GM10266 (cell line): ENCODE results near the gene SPINK9.

Experiments used
- DNase-seq: peaks from one replicate; pipeline ENCODE4 v3.0.0; 2012; ENCODE audit errors: extremely low spot score
- CTCF ChIP-seq: IDR thresholded peaks from 2 replicates; pipeline ENCODE4 v1.5.1; 2012; ENCODE audit warnings: mild to moderate bottlenecking, low read depth; ENCODE audit not compliant: control insufficient read depth, insufficient read depth; ENCODE audit errors: missing control alignments

SPINK9 gene

GRCh38 chr5:148343046-148343407 lies 7.7 kb downstream of the SPINK9 start:
- no peak for DNase-seq
- TF ChIP-seq CTCF, result no peak

GRCh38 chr5:148343603-148344487 lies 8.5 kb downstream of the SPINK9 start:
- no peak for TF ChIP-seq CTCF
- DNase-seq, result no peak

- TF ChIP-seq CTCF, result no peak
- no peak for DNase-seq
Observed at GRCh38 chr5:148347706-148348105, 12.3 kb downstream of the SPINK9 start.

GRCh38 chr5:148352696-148353095 lies 17.3 kb downstream of the SPINK9 start:
- no peak for DNase-seq
- no peak for TF ChIP-seq CTCF

DNA sequence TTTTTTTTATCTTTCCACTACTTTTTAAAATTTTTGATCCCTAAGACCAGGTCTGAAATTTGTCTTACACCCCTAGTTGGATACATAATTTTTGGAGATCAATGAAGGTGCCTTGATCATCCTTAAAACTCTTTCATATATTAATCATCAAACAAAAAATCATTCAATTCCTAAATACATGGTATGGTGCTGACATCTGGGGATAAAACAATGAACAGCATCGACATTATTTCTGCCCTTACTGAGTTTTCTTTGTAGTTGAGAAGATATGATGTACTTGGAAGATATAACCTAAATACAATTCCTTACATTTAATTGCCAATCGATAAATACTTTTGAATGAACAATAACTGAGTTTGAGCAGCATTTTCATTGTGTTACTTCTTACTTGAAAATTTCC lies 18.3 kb downstream of the SPINK9 start:
- no peak for TF ChIP-seq CTCF
- no peak for DNase-seq

DNA sequence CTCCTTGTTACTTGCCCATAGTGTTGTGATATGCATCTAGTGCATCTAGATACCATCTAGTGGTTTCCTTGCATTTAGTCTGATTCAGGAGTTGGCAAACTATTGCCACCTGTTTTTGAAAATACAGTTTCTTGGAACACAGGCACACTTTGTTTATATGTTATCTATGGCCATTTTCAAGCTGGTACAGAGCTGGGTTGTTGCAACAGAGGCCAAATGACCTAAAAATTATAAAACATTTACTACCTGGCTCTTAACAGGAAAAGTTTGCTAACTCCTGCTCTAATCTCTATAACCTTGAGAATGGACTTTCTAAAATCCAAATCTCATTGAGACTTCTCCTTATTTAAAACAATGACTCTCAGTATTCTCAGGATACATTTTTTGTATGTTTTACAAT lies 29.0 kb downstream of the SPINK9 start:
- TF ChIP-seq CTCF, result no peak
- DNase-seq, result no peak

DNA sequence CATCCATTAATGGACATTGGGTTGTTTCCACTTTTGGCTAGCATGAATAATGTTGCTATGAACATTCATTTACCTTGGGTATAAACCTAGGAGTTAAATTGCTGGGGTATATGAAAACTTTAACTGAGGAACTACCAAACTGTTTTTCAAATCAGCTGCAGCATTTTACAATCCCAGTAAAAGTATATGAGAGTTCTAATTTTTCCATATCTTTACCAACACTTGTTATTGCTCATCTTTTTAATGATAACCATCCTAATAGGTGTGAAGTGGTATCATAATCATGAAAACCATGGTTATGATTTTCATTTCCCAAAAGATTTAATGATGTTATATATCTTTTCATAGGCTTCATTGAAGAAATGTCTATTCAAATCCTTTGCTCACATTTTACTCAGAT lies 32.9 kb downstream of the SPINK9 start:
- no peak for DNase-seq
- TF ChIP-seq CTCF, result no peak
